H9 (cell line): ENCODE results near the gene TXLNB. TPM values are rescaled to one million over a fixed set of nuclear protein-coding genes. Genes with fewer than 3 reads are reported as not detected.
A peak's percentile ranks its signal among the peaks of the same experiment; 100 is the strongest.

Source experiments
- DNase-seq: peaks from one replicate; pipeline ENCODE4 v3.0.0-alpha.2; 2017
- H2AFZ ChIP-seq: one replicate; pipeline ENCODE4 v1.6.1; 2013; ENCODE audit warnings: mild to moderate bottlenecking, low read length, control low read depth, moderate library complexity
- H2AK5ac ChIP-seq: 2 replicates; pipeline ENCODE4 v1.6.1; 2013; ENCODE audit warnings: low read length, control low read depth, mixed read lengths; ENCODE audit not compliant: insufficient read length
- H2BK120ac ChIP-seq: one replicate; pipeline ENCODE4 v1.6.1; 2013; ENCODE audit warnings: low read depth, mild to moderate bottlenecking, low read length, control low read depth, inconsistent platforms; ENCODE audit not compliant: poor library complexity, severe bottlenecking
- H2BK12ac ChIP-seq: 2 replicates; pipeline ENCODE4 v1.6.1; 2013; ENCODE audit warnings: low read length, control low read depth, mixed read lengths, low read depth; ENCODE audit not compliant: insufficient read length
- H2BK15ac ChIP-seq: 2 replicates; pipeline ENCODE4 v1.6.1; 2013; ENCODE audit warnings: low read depth, low read length, control low read depth
- H2BK20ac ChIP-seq: one replicate; pipeline ENCODE4 v1.6.1; 2013; ENCODE audit warnings: low read depth, mild to moderate bottlenecking, low read length, control low read depth, inconsistent platforms; ENCODE audit not compliant: poor library complexity, severe bottlenecking
- H2BK5ac ChIP-seq: 2 replicates; pipeline ENCODE4 v1.6.1; 2013; ENCODE audit warnings: low read length, control low read depth, mixed read lengths; ENCODE audit not compliant: insufficient read length
- H3K14ac ChIP-seq: 2 replicates; pipeline ENCODE4 v1.6.1; 2013; ENCODE audit warnings: low read length, control low read depth; ENCODE audit not compliant: insufficient read depth
- H3K18ac ChIP-seq: 2 replicates; pipeline ENCODE4 v1.6.1; 2013; ENCODE audit warnings: low read depth, mild to moderate bottlenecking, mixed read lengths, low read length, control low read depth; ENCODE audit not compliant: insufficient read length
- H3K23ac ChIP-seq: 2 replicates; pipeline ENCODE4 v1.6.1; 2013; ENCODE audit warnings: low read length, control low read depth, mixed read lengths, low read depth; ENCODE audit not compliant: insufficient read length
- H3K23me2 ChIP-seq: 2 replicates; pipeline ENCODE4 v1.6.1; 2013; ENCODE audit warnings: low read depth, mild to moderate bottlenecking, mixed read lengths, low read length, control low read depth; ENCODE audit not compliant: insufficient read length, poor library complexity, severe bottlenecking
- H3K27ac ChIP-seq: 2 replicates; pipeline ENCODE4 v1.5.1; 2013; ENCODE audit warnings: low read length, control low read depth, mixed read lengths, low read depth; ENCODE audit not compliant: insufficient read length
- H3K27me3 ChIP-seq: 2 replicates; pipeline ENCODE4 v1.6.1; 2013; ENCODE audit warnings: low read length, control low read depth, inconsistent platforms; ENCODE audit not compliant: insufficient read depth
- H3K4ac ChIP-seq: 2 replicates; pipeline ENCODE4 v1.6.1; 2013; ENCODE audit warnings: low read depth, mild to moderate bottlenecking, control low read depth, inconsistent platforms, low read length, moderate library complexity
- H3K4me1 ChIP-seq: 2 replicates; pipeline ENCODE4 v1.6.1; 2013; ENCODE audit warnings: low read length, control low read depth, inconsistent platforms; ENCODE audit not compliant: insufficient read depth
- H3K4me2 ChIP-seq: 2 replicates; pipeline ENCODE4 v1.6.1; 2013; ENCODE audit warnings: low read length, control low read depth, mixed read lengths; ENCODE audit not compliant: insufficient read length, insufficient read depth
- H3K56ac ChIP-seq: 2 replicates; pipeline ENCODE4 v1.6.1; 2013; ENCODE audit warnings: low read depth, mild to moderate bottlenecking, mixed read lengths, low read length, control low read depth; ENCODE audit not compliant: insufficient read length
- H3K79me1 ChIP-seq: 2 replicates; pipeline ENCODE4 v1.6.1; 2013; ENCODE audit warnings: low read depth, mild to moderate bottlenecking, moderate library complexity, low read length, control low read depth, inconsistent platforms; ENCODE audit not compliant: insufficient read depth, poor library complexity, severe bottlenecking
- H3K79me2 ChIP-seq: 2 replicates; pipeline ENCODE4 v1.6.1; 2013; ENCODE audit warnings: low read length, control low read depth, inconsistent platforms; ENCODE audit not compliant: insufficient read depth
- H3K9ac ChIP-seq: 2 replicates; pipeline ENCODE4 v1.6.1; 2013; ENCODE audit warnings: low read length, control low read depth, mixed read lengths; ENCODE audit not compliant: insufficient read length; ENCODE audit errors: extremely low read depth
- H3K9me3 ChIP-seq: one replicate; pipeline ENCODE4 v1.6.1; 2013; ENCODE audit warnings: low read depth, low read length, inconsistent platforms; ENCODE audit not compliant: control insufficient read depth
- H3T11ph ChIP-seq: one replicate; pipeline ENCODE4 v1.6.1; 2013; ENCODE audit warnings: mild to moderate bottlenecking, low read length, control low read depth, inconsistent platforms
- H4K20me1 ChIP-seq: one replicate; pipeline ENCODE4 v1.6.1; 2013; ENCODE audit not compliant: control insufficient read depth, insufficient read length, insufficient read depth
- H4K5ac ChIP-seq: 2 replicates; pipeline ENCODE4 v1.6.1; 2013; ENCODE audit warnings: low read depth, mild to moderate bottlenecking, mixed read lengths, low read length, control low read depth; ENCODE audit not compliant: insufficient read length
- H4K8ac ChIP-seq: replicated peaks from 2 replicates; pipeline ENCODE4 v1.6.1; 2013; ENCODE audit warnings: low read length, control low read depth, mixed read lengths, low read depth; ENCODE audit not compliant: insufficient read length
- H4K91ac ChIP-seq: 2 replicates; pipeline ENCODE4 v1.6.1; 2013; ENCODE audit warnings: low read depth, mild to moderate bottlenecking, moderate library complexity, mixed read lengths, low read length, control low read depth; ENCODE audit not compliant: insufficient read length
- H3K27ac Mint-ChIP-seq, 3 experiments: 2 replicates in 2 of 3; 3 replicates in 1 of 3; pipeline ENCODE4 v1.8.0; 2020 to 2021; ENCODE audit warnings: mixed read lengths in 3 of 3, mild to moderate bottlenecking in 1 of 3, moderate library complexity in 1 of 3
- H3K27me3 Mint-ChIP-seq: 2 replicates; pipeline ENCODE4 v1.8.0; 2021; ENCODE audit warnings: low read depth, mild to moderate bottlenecking, moderate library complexity, mixed read lengths
- H3K36me3 Mint-ChIP-seq, 3 experiments: 2 replicates in 2 of 3; 3 replicates in 1 of 3; pipeline ENCODE4 v1.8.0; 2020 to 2021; ENCODE audit warnings: low read depth in 3 of 3, mixed read lengths in 3 of 3; ENCODE audit not compliant: insufficient read depth in 1 of 3
- H3K4me1 Mint-ChIP-seq, 2 experiments: 2 replicates each; pipeline ENCODE4 v1.8.0; 2020; ENCODE audit warnings: mixed read lengths in 2 of 2
- H3K4me3 Mint-ChIP-seq, 2 experiments: 2 replicates in 1 of 2; 3 replicates in 1 of 2; pipeline ENCODE4 v1.8.0; 2020 to 2021; ENCODE audit warnings: mild to moderate bottlenecking in 2 of 2, mixed read lengths in 2 of 2, moderate library complexity in 1 of 2
- H3K9me3 Mint-ChIP-seq, 2 experiments: 2 replicates in 1 of 2; 3 replicates in 1 of 2; pipeline ENCODE4 v1.8.0; 2020; ENCODE audit warnings: mild to moderate bottlenecking in 2 of 2, mixed read lengths in 2 of 2, moderate library complexity in 1 of 2
- CTCF ChIP-seq: fragments of 200-600 bp; sonication (generic); conservative IDR thresholded peaks from 3 replicates; pipeline ENCODE4 v1.8.0; 2021; ENCODE audit warnings: antibody characterized with exemption, mild to moderate bottlenecking
- WGBS: extraction: QIAGEN DNeasy Blood & Tissue Kit; methylation state at CpG from one replicate; pipeline ENCODE4 v1.1.7; 2013; ENCODE audit warnings: missing lambda C conversion rate, low lambda C conversion rate, mixed read lengths; ENCODE audit not compliant: insufficient read length; ENCODE audit errors: extremely low coverage; 5-methylcytosine and 5-hydroxymethylcytosine counted together
- total RNA-seq: library from RNA; stranded (reverse); gene quantifications from 2 replicates; pipeline ENCODE4 v1.2.1, GENCODE V29; 2021

TXLNB gene
- total RNA-seq, 1 experiment from 2014 or later = 0.04 TPM

DNA sequence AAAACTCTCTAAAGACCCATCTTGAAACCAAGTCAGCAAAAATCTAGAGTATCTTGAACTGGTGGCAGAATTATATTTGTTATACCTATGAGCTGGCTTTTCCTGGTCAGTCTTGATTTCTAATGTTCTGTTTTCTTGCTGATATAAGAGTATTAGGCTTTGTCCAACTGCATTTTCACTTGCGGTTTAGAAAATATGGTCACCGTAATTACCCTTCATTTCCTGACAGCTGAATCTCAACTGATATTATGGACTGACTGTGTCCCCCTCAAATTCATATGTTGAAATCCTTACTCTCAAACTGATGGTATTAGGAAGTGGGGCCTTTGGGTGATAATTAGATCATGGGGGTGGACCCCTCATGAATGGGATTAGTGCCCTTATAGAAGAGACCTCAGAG, 72.1 kb downstream of the TXLNB start:
- H3K23ac ChIP-seq = no peak overlapping the region
- TF ChIP-seq CTCF = no peak
- H3K27me3 Mint-ChIP-seq = no peaks in the 10 kb centered on the region; the same call in 1 of the 2 replicates
- no peak overlapping the region for H3K4ac ChIP-seq
- no peak overlapping the region for H2BK15ac ChIP-seq
- H3K9me3 ChIP-seq = no peaks in the 10 kb centered on the region
- H2BK5ac ChIP-seq = no peak overlapping the region
- no peak overlapping the region for H2BK20ac ChIP-seq
- no peak overlapping the region for H4K91ac ChIP-seq
- H3K4me3 Mint-ChIP-seq = no peak overlapping the region
- no peak overlapping the region for H2BK120ac ChIP-seq
- no peaks in the 10 kb centered on the region for H3K79me1 ChIP-seq
- no peaks in the 10 kb centered on the region for H3K79me2 ChIP-seq
- no peak overlapping the region for H3K4me2 ChIP-seq
- no peak overlapping the region for H3K18ac ChIP-seq
- H3K27me3 ChIP-seq = no peaks in the 10 kb centered on the region
- H3K27ac Mint-ChIP-seq = peak overlapping the region; percentile 76 to 92 (median 90); a peak in 5 of 7 replicates
- H3T11ph ChIP-seq = no peak overlapping the region
- no peaks in the 10 kb centered on the region for H3K23me2 ChIP-seq
- H4K20me1 ChIP-seq = no peaks in the 10 kb centered on the region
- no peak overlapping the region for H4K8ac ChIP-seq
- H4K5ac ChIP-seq = no peak overlapping the region
- no peak for DNase-seq
- no peak overlapping the region for H2BK12ac ChIP-seq
- H3K36me3 Mint-ChIP-seq = peaks cover 0 to 17% (median 0%) of the 10 kb centered on the region in 3 experiments; a peak in 2 of 7 replicates
- no peak overlapping the region for H3K14ac ChIP-seq
- no peak overlapping the region for H3K56ac ChIP-seq
- peaks cover 5% of the 10 kb centered on the region in 2 experiments for H3K4me1 Mint-ChIP-seq
- H3K9me3 Mint-ChIP-seq = peaks cover 3% of the 10 kb centered on the region in 2 experiments; a peak in 4 of 5 replicates
- no CpG with 5 or more reads among the region's 2 CpGs for WGBS
- no peak overlapping the region for H3K27ac ChIP-seq
- no peak overlapping the region for H2AFZ ChIP-seq
- no peak overlapping the region for H2AK5ac ChIP-seq
- H3K4me1 ChIP-seq = no peaks in the 10 kb centered on the region
- no peak overlapping the region for H3K9ac ChIP-seq
